Non-pigmented ciliary epithelial cell (primary cell): Measurements from ENCODE around the gene HNRNPLL.

ENCODE experiments used
- DNase-seq: peaks from one replicate; pipeline ENCODE4 v3.0.0-alpha.2; 2010; ENCODE audit warnings: low read depth

The HNRNPLL gene

GRCh38 chr2:38528008-38528442 lies 74.7 kb downstream of the HNRNPLL start:
- DNase-seq: no peak

- DNase-seq: no peak
Observed at GRCh38 chr2:38527338-38528007, 75.3 kb downstream of the HNRNPLL start.

GRCh38 chr2:38526195-38526594 lies 76.5 kb downstream of the HNRNPLL start:
- no peak for DNase-seq

GRCh38 chr2:38524580-38524979 lies 78.1 kb downstream of the HNRNPLL start:
- no peak for DNase-seq

- no peak for DNase-seq
Observed at GRCh38 chr2:38523728-38524437, 78.8 kb downstream of the HNRNPLL start.

- no peak for DNase-seq
Observed at GRCh38 chr2:38522754-38523349, 79.9 kb downstream of the HNRNPLL start.

GRCh38 chr2:38521835-38522234 lies 80.9 kb downstream of the HNRNPLL start:
- no peak for DNase-seq

- no peak for DNase-seq
Observed at GRCh38 chr2:38517284-38517683, 85.4 kb downstream of the HNRNPLL start.

- no peak for DNase-seq
Observed at GRCh38 chr2:38516526-38516925, 86.2 kb downstream of the HNRNPLL start.

GRCh38 chr2:38516122-38516521 lies 86.6 kb downstream of the HNRNPLL start:
- no peak for DNase-seq

GRCh38 chr2:38515155-38516074 lies 87.3 kb downstream of the HNRNPLL start:
- DNase-seq: peak; percentile 14

GRCh38 chr2:38514603-38515154 lies 88.0 kb downstream of the HNRNPLL start:
- no peak for DNase-seq

- DNase-seq: no peak
Observed at GRCh38 chr2:38512211-38512610, 90.5 kb downstream of the HNRNPLL start.
